Activated CD8-positive, alpha-beta memory T cell treated with anti-CD3 and anti-CD28 coated beads for 1 hour (primary cell): ENCODE results near the gene PAEP.

Experiments used
- DNase-seq, 2 donors: peaks; one replicate each; pipeline ENCODE4 v3.0.0-alpha.2; 2020; ENCODE audit warnings: low read depth in 1 of 2; ENCODE audit errors: extremely low read depth in 1 of 2

PAEP gene

DNA sequence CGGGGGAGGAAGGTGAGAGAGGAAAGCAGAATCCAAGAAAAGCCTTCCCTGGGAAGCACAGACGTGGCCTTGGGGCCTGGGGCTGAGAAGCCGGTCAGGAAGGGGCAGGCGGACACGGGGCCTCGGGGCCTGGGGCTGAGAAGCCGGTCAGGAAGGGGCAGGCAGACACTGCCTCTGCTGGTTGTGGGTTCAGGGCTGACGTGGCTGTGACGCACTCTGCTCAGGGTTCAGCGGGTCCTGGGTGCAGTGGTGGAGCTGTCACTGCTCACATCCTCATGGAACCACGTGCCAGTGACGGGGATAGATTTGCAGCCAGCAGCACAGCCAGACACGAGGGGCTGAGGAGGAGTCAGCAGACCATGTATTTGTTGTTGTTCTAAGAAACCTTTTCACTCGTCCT is 12.8 kb downstream of the PAEP start:
- no peak for DNase-seq

DNA sequence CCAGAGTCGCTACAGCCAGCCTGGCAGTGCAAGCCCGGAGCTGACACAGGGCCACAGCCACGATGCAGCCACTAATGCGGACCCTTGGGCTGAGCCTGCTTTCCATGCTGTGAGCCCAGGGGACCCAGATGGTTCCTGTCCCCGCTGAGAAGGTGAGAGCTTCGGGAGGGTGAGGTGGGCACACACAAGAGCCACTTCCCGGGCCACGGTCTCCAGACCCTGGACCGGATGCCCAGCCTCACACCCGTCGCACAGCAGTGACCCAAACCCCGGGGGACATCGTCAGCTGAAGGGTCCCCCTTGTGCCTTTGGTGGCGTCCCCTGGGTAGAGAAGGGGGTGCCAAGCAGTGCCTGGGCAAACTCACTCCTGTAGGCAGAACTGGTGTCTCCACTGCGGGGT is 13.4 kb downstream of the PAEP start:
- no peak for DNase-seq

- DNase-seq, result no peak
Observed at GRCh38 chr9:135575995-135576631, 14.6 kb downstream of the PAEP start.

GRCh38 chr9:135577256-135577655 is 15.7 kb downstream of the PAEP start:
- DNase-seq, result no peak

DNA sequence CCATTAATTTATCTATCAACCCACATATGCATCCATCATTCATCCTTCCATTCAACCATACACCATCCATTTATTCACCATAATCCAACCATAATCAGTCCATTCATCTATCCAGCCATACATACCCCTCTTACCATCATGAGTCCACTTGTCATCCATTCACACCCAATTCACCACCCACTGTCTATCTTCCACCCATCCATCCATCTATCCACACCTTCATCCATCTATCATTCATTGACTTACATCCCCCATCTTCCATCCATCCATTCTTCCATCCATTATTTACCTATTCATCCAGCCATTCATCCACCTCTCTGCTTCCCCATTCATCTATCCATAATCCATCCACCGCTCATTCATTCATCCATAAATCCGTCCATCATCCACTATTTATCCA is 17.8 kb downstream of the PAEP start:
- DNase-seq, result no peak

- DNase-seq, result no peak
Observed at GRCh38 chr9:135579889-135580660, 18.5 kb downstream of the PAEP start.

DNA sequence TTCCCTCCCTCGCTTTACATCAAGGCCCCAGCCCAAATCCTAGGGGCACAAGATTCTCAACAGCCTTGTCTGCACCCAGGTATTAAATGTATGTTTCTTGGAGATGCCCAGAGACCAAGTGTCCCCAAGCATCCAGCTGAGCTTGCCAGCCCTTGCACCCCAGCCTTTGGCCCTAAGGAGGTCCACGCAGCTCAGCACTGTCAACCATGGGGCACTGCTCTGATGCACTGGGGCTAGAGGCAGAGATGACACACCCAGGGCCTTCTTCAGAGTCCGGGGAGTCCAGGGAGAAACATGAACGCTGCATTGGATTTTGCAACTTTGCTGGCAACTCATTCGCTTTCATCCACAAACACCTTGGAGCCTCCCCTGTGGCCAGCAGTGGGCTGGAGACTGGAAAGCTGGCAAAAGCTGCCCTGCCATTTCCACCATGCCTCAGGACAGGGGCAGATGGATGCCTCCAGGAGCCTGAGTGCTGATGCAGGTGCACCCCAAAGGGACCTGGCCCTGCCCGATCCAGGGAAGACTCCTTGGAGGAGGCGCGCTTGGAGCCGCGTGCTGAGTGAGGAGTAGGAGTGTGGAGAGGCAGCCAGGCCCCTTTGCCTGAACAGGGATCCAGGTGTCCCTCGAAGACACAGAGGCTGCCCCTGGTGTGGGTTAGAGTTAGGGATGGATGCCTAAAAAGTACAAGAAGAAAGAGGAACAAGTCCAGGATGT is 19.3 kb downstream of the PAEP start:
- DNase-seq, result no peak

- DNase-seq, result no peak
Observed at GRCh38 chr9:135581636-135582426, 20.3 kb downstream of the PAEP start.

DNA sequence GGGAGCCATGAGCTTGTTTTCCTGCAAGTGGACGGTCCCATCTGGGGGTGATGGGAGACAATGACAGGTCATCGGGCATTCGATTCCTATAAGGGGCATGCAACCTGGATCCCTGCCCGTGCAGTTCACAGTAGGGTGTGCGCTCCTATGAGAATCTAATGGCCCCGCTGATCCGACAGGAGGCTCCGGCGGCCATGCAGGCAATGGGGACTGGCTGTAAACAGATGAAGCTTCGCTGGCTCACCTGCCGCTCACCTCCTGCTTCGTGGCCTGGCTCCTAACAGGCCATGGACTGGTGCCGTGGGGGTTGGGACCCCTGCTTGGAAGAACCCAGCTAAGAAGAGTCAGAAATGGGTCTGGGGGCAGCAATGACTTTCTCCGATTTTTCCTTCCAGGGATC is 21.0 kb downstream of the PAEP start:
- DNase-seq, result no peak

- no peak for DNase-seq
Observed at GRCh38 chr9:135582966-135583687, 21.6 kb downstream of the PAEP start.

DNA sequence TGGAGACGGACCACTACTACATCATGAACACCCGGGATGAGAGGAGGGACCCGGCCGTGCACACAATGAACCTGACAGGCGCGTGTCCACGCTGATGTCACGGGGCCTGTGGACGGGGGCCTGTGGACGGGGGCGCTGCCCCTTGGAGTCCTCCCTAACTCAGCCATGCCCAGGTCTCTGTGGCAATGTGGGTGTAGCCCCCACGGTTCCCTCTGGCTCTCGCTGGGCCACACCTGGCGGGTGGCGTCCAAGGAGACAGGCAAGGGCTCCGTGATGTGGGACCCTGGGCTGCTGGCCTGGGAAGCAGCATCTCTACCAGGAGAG is 22.1 kb downstream of the PAEP start:
- DNase-seq, result no peak

GRCh38 chr9:135584371-135584770 is 22.8 kb downstream of the PAEP start:
- no peak for DNase-seq

DNA sequence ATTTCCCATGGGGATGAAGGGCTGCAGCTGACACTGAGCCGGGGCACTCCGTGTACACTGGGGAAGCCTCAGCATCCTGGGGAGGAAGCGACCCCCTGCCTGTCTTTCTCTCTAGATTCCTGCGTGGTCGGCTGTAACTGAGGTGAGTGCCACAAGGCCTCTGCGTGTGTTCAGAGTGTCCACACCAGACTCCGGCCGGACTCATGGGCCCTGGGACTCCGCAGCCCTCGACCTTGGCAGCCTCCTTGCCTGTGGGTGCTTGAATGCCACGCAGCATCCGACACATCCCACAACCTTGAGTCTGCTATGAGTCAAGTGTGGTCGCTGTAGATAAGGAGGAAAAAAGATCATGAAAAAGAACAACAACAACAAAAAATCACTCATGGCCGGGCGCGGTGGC is 23.4 kb downstream of the PAEP start:
- DNase-seq, result no peak

DNA sequence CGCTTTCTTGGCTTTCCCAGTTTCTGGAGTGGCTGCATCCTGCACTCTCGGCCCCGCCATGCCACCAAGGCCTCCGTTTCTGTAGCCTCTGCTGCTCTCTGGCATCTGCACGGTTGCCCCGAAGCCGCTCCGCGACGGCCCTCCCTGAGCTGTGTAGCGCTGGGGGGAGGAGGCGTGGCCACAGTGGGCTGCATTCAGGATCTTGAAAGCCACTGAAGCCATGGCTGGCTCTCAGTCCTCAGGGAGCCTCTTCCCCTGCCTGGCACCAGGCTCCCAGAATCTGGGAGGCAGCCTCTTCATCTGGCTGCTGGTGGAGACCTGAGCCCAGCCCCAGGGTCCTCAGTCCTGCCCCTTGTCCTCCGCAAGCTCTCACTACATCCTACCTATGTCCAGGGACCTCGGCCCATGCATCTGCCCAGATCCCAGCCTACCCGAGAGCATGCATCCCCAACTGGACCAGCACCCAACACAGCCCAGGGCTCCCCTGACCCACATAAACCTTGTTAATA is 25.1 kb downstream of the PAEP start:
- no peak for DNase-seq

DNA sequence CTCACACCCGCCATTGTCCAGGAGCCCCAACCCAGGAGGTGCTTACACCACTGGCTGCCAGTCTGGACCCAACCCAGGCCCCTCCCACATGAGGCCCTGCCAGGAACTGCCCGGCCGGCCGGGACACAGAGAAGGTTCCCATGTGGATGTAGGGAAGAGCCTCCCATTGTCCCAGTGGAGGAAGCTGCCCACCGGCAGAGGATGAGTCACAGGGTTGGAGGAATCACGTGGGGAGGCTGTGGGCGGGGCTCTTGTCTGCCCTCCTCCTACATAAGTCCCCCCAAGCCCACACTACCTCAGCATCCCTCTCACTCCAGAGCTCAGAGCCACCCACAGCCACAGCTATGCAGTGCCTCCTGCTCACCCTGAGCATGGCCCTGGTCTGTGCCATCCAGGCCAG is 26.1 kb downstream of the PAEP start:
- no peak for DNase-seq

DNA sequence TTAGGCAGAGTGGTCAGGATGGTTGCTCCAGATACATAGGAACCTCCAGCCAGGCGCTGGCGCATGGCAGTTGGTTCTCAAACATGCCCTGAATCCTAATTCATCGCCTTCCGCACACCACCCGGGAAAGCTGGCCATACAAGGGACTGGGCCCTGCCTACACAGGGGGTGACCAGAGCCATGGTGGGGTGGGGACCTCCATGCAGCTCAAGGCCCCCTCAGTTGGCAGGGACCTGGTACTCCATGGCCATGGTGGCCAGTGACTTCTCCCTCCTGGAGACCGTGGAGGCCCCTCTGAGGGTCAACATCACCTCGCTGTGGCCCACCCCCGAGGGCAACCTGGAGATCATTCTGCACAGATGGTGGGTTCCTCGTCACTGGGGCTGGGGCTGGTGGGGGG is 26.8 kb downstream of the PAEP start:
- DNase-seq, result no peak

DNA sequence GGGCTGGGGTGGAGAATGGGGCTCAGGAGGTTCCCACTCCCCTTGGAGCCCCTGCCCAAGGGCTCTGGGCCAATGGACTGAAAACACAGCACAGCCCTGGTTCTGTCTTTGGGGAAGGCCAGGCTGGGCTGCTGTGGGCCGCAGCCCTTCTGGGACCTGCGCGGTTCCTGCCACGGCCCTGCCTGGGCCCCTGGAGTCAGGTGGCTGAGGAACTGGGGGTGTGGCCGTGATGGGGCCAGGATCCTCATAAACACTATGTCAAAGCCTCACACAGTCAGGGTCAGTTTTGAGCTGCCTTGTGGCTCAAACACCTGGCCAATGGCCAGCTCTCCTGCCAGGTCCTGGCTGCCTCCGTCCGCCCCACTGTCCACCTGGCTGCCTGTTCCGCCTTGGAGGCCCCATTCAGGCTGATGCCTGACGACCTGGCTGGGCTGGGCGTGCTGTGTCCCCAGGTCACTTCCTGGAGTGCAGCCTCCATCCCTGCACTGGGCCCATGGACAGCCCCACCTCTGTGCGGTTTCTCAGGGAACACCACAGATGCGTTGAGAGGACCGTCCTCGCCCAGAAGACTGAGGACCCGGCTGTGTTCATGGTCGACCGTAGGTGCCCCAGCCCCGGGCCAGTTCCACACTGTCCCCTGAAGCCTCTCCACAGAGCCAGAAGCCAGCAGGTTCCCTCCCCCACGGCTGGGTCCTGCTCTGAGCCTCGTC is 27.5 kb downstream of the PAEP start:
- no peak for DNase-seq

DNA sequence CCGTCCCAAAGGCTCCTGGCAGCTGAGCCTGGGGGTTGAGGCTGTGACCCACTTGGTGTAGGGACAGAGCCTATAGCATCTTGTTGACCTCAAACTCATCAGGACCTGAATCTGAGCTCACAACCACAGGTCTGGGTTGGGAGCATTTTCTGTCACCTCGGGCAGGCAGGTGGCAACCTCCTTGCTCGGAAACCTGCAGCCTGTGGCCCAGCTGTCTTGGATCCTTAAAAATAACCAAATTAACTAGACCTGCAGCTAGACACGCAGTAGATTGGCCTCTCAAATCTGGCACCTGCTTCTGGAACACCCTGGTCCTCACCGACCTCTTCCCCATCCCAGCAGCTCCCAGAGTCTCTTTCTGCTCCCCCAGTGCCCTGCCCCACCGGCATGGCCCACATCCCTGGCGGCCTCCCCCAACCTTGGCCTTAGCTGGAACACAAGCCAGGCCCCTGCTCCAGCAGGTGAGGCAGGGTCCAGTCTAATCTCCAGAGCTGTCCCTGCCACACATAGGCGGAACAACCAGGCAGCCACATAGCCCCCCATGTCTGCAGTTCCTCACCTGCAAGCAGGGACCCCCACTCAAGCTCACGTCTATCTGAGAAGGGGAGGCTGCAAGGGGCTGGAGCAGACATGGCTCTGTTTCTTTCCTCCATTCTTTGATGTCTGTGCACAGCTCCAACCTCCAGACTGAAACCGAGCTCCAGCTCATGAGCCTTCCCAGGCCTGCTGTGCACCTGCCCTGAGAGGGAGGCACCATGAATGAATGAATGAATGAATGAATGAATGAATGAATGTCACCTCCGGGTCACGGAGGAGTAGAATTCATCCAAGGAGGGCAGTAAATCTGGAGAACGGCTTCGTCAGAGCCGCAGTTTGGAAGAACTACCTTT is 28.3 kb downstream of the PAEP start:
- DNase-seq, result no peak

DNA sequence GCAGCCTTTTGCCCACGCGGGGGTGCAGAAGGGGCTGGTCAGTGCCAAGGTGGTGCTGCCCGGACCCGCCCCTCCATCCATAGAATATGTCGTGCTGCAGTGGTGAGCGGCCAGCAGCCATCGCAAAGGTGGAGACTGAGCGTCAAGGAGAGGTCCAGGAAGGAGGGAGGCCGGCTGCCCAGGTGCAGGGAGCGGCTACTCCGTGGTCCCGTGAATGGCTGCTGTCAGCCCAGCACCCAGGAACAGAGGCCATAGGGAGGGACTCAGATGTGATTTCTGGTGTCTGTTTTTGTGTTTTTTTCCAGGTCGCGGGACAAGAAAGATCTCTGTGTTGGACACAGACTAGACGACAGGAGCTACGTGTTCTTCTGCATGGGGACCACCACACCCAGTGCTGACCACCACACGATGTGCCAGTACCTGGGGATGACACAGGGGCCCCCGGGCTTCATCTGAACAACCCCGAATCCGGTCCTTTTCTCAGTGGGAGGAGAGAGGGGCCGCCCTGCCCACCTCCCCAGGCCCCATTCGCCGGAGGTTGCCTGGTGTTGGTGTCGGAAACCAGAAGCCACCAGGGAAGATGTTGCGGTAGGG is 29.0 kb downstream of the PAEP start:
- no peak for DNase-seq
